Transverse colon (tissue), 4 donors: ENCODE data around the gene COX7A2. TPM values are rescaled to one million over a fixed set of nuclear protein-coding genes. Genes with fewer than 3 reads are reported as not detected.

ENCODE experiments used
- DNase-seq: peaks from one replicate; pipeline ENCODE4 v3.0.0-alpha.2; 2019
- H3K27ac ChIP-seq, 4 donors: fragments of 200-600 bp; sonication (generic); 2 replicates each; pipeline ENCODE4 v1.5.1; 2016 to 2018; ENCODE audit warnings: inconsistent platforms in 4 of 4
- H3K27me3 ChIP-seq: fragments of 200-600 bp; sonication (generic); 2 replicates; pipeline ENCODE4 v1.5.1; 2017; ENCODE audit warnings: inconsistent platforms
- H3K36me3 ChIP-seq, 4 donors: fragments of 200-600 bp; sonication (generic); 2 replicates each; pipeline ENCODE4 v1.5.1; 2017 to 2019; ENCODE audit warnings: inconsistent platforms in 4 of 4
- H3K4me1 ChIP-seq, 4 donors: fragments of 200-600 bp; sonication (generic); 2 replicates each; pipeline ENCODE4 v1.5.1; 2017 to 2020; ENCODE audit warnings: inconsistent platforms in 4 of 4
- H3K4me3 ChIP-seq, 4 donors: fragments of 200-600 bp; sonication (generic); 1 replicate in 1 of 4; 2 replicates in 3 of 4; pipeline versions ENCODE4 v1.5.1 to v1.6.1; 2017 to 2019; ENCODE audit warnings: inconsistent platforms in 4 of 4
- H3K9me3 ChIP-seq, 2 donors: fragments of 200-600 bp; sonication (generic); 2 replicates each; pipeline ENCODE4 v1.5.1; 2017 to 2019; ENCODE audit warnings: inconsistent platforms in 2 of 2
- EP300 ChIP-seq: sonication (generic); formaldehyde crosslinking; IDR thresholded peaks from one replicate; pipeline ENCODE4 v1.6.1; 2017; ENCODE audit warnings: antibody characterized with exemption, low read depth
- POLR2A ChIP-seq: fragments of 450-650 bp; IDR thresholded peaks from one replicate; pipeline ENCODE4 v1.6.1; 2016; ENCODE audit warnings: antibody characterized with exemption, mild to moderate bottlenecking, moderate library complexity
- POLR2AphosphoS5 ChIP-seq, 3 donors: sonication (generic); formaldehyde crosslinking; IDR thresholded peaks; one replicate each; pipeline ENCODE4 v1.6.1; 2016; ENCODE audit warnings: antibody characterized with exemption in 3 of 3
- WGBS, 2 donors: methylation state at CpG; one replicate each; pipeline ENCODE4 v1.1.5; 2018; ENCODE audit warnings: low coverage in 1 of 2; 5-methylcytosine and 5-hydroxymethylcytosine counted together
- in situ Hi-C, 4 donors: fragments of 200-750 bp; cut with MboI; loops; one replicate each; pipeline versions ENCODE4 v1.15.0 to v1.15.1; 2017; ENCODE audit warnings: low sequenced_read_pairs in 3 of 4, low pct_ligation_motif_present in 1 of 4, low pct_unique_long_range_greater_than_20kb in 1 of 4
- intact Hi-C: fragments of 100-400 bp; cut with DNase I; formaldehyde crosslinking; loops from one replicate; pipeline ENCODE4 v1.15.1; 2023; ENCODE audit warnings: low total_unique reads
- total RNA-seq, 4 donors: library from RNA; depleted of rRNA; stranded (reverse); fragments of >200 nt; gene quantifications; one replicate each; pipeline ENCODE4 v1.1.0, GENCODE V29; 2016
- TF ChIP-seq, protein P1 (sequence below), 5 experiments: fragments of 200-600 bp in 3 of 5; fragments of 450-650 bp in 2 of 5; sonication (generic) in 3 of 5; IDR thresholded peaks; 1 replicate in 2 of 5; 2 replicates in 3 of 5; pipeline ENCODE4 v1.5.1; 2016 to 2017; ENCODE audit warnings: antibody characterized with exemption in 5 of 5, inconsistent platforms in 3 of 5, mild to moderate bottlenecking in 2 of 5, moderate library complexity in 1 of 5

The COX7A2 gene
- total RNA-seq, 4 donors from 2014 or later = 146 to 469 (median 349) TPM

GRCh38 chr6:75236630-75237029, 7.0 kb downstream of the COX7A2 start:
- in situ Hi-C loops (no loop called here), intact Hi-C loops (no loop called here)
- Histone ChIP-seq H3K27ac (no peak overlapping the region), H3K4me3 (no peak overlapping the region), H3K36me3 (peaks cover 0 to 43% (median 17%) of the 10 kb centered on the region in 4 donors), H3K27me3 (no peaks in the 10 kb centered on the region), H3K9me3 (no peaks in the 10 kb centered on the region), H3K4me1 (peaks cover 0 to 12% (median 4%) of the 10 kb centered on the region in 4 donors)
- TF ChIP-seq POLR2A = no peak
- TF ChIP-seq EP300 = no peak
- TF ChIP-seq, protein P1, sequence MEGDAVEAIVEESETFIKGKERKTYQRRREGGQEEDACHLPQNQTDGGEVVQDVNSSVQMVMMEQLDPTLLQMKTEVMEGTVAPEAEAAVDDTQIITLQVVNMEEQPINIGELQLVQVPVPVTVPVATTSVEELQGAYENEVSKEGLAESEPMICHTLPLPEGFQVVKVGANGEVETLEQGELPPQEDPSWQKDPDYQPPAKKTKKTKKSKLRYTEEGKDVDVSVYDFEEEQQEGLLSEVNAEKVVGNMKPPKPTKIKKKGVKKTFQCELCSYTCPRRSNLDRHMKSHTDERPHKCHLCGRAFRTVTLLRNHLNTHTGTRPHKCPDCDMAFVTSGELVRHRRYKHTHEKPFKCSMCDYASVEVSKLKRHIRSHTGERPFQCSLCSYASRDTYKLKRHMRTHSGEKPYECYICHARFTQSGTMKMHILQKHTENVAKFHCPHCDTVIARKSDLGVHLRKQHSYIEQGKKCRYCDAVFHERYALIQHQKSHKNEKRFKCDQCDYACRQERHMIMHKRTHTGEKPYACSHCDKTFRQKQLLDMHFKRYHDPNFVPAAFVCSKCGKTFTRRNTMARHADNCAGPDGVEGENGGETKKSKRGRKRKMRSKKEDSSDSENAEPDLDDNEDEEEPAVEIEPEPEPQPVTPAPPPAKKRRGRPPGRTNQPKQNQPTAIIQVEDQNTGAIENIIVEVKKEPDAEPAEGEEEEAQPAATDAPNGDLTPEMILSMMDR (IDR thresholded peaks at IDR 0.05) = no peak
- no peak for TF ChIP-seq POLR2AphosphoS5 (IDR thresholded peaks at IDR 0.05)
- no peak for DNase-seq
- 95 to 97% methylated on average over 3 to 4 of the region's 4 CpGs for WGBS, 2 donors

DNA sequence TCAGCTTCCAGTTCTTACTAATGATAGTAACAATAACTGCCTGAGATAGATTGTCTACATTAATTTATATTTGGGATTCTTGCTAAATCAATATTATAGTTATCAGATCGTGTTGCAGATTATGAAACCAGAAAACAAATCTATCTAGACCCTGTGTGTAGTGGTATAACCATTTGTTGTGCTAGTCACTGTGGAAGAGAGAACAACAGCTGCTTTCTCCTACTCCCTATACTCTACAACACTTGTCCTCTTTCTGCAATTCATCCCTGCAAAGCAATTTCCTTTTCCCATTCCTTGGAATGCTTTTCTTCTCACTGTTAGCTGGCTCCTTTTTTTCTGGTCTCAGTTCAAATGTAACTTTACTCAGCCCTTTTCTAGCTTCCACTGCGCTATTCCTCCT, 8.3 kb downstream of the COX7A2 start:
- no peak overlapping the region for H3K27ac ChIP-seq
- H3K4me1 ChIP-seq = peaks cover 0 to 4% (median 0%) of the 10 kb centered on the region in 4 donors
- 73 to 88% methylated on average over 2 of the region's 2 CpGs for WGBS, 2 donors
- no peak overlapping the region for H3K4me3 ChIP-seq
- intact Hi-C loops (no loop called here), in situ Hi-C loops (no loop called here)
- no peaks in the 10 kb centered on the region for H3K9me3 ChIP-seq
- no peaks in the 10 kb centered on the region for H3K27me3 ChIP-seq
- peaks cover 0 to 34% (median 14%) of the 10 kb centered on the region in 4 donors for H3K36me3 ChIP-seq
- TF ChIP-seq POLR2AphosphoS5 (IDR thresholded peaks at IDR 0.05) (no peak), POLR2A (no peak), EP300 (no peak)
- TF ChIP-seq, protein P1 (IDR thresholded peaks at IDR 0.05) = no peak
- DNase-seq = no peak

DNA sequence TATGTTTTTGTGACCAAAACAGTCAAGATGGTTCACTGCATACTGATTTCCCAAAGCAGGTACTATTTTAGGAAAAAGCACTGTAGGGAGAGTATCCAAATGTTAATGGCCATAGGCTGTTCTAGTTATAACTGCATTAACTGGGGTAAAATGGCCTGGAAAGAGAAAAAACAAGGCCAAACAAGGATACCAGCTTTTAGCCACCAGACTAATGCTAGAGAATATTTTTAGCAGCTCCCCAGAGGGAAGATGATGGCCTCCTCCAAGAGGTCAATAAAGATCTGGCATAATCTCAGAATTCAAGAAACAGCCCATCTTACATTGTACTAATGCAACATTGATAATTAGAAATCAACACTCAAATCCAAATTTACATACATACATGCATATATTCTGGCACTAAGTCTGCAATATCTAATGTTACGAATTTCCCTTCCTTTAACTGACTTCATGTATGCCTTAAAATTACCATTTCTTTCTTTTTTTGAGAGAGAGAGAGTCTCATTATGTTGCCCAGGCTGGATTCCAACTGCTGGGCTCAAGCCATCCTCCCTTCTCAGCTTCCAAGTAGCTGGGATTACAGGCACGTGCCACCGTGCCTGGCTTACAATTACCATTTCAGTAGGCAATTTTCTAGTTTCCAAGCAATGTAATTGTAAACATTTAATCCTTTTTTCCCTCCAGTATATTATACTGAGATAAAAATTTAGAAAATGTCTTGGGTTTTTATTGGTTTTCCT, 9.3 kb downstream of the COX7A2 start:
- Histone ChIP-seq H3K4me3 (no peak overlapping the region), H3K27ac (no peak overlapping the region), H3K4me1 (peaks cover 0 to 6% (median 0%) of the 10 kb centered on the region in 4 donors), H3K36me3 (peaks cover 0 to 24% (median 9%) of the 10 kb centered on the region in 4 donors), H3K9me3 (no peaks in the 10 kb centered on the region), H3K27me3 (no peaks in the 10 kb centered on the region)
- in situ Hi-C loops = no loop called here
- intact Hi-C loops = no loop called here
- no peak for DNase-seq
- WGBS, 2 donors = 84 to 85% methylated on average over 3 of the region's 3 CpGs
- TF ChIP-seq POLR2AphosphoS5 (IDR thresholded peaks at IDR 0.05) (no peak), EP300 (no peak), POLR2A (no peak)
- TF ChIP-seq, protein P1 (IDR thresholded peaks at IDR 0.05) = no peak

- no peak for TF ChIP-seq POLR2AphosphoS5 (IDR thresholded peaks at IDR 0.05)
- no peak for TF ChIP-seq EP300
- TF ChIP-seq, protein P1 (IDR thresholded peaks at IDR 0.05) = no peak
- TF ChIP-seq POLR2A = no peak
- in situ Hi-C loops = no loop called here
Observed at GRCh38 chr6:75233092-75233615, 10.4 kb downstream of the COX7A2 start.

More at GRCh38 chr6:75233092-75233615, 10.4 kb downstream of the COX7A2 start:
- 82 to 90% methylated on average over 2 to 4 of the region's 4 CpGs for WGBS, 2 donors
- no peaks in the 10 kb centered on the region for H3K9me3 ChIP-seq
- peaks cover 0 to 6% (median 0%) of the 10 kb centered on the region in 4 donors for H3K4me1 ChIP-seq
- no peaks in the 10 kb centered on the region for H3K27me3 ChIP-seq
- DNase-seq = no peak
- no peak overlapping the region for H3K4me3 ChIP-seq
- intact Hi-C loops = no loop called here
- no peak overlapping the region for H3K27ac ChIP-seq
- peaks cover 0 to 16% (median 5%) of the 10 kb centered on the region in 4 donors for H3K36me3 ChIP-seq
